Fibroblast of pulmonary artery (primary cell): ENCODE data around the gene NRG4.
A peak's percentile ranks its signal among the peaks of the same experiment; 100 is the strongest.
"Not testable (repeated sequence)": the region's sequence is repeated elsewhere in the genome, so short reads cannot be mapped to it uniquely, and the experiment has no call there.

Source experiments
- DNase-seq: peaks from one replicate; pipeline ENCODE4 v3.0.0-alpha.2; 2010; ENCODE audit warnings: low read depth
- H3K4me3 ChIP-seq: replicated peaks from 2 replicates; pipeline ENCODE4 v1.5.1; 2011; ENCODE audit warnings: low read depth, mild to moderate bottlenecking, control low read depth, low read length, moderate library complexity
- TF ChIP-seq, protein P1 (sequence below): IDR thresholded peaks from 2 replicates; pipeline ENCODE4 v1.5.1; 2011; ENCODE audit warnings: mild to moderate bottlenecking, control low read depth, low read length, inconsistent platforms; ENCODE audit errors: missing control alignments

The NRG4 gene

DNA sequence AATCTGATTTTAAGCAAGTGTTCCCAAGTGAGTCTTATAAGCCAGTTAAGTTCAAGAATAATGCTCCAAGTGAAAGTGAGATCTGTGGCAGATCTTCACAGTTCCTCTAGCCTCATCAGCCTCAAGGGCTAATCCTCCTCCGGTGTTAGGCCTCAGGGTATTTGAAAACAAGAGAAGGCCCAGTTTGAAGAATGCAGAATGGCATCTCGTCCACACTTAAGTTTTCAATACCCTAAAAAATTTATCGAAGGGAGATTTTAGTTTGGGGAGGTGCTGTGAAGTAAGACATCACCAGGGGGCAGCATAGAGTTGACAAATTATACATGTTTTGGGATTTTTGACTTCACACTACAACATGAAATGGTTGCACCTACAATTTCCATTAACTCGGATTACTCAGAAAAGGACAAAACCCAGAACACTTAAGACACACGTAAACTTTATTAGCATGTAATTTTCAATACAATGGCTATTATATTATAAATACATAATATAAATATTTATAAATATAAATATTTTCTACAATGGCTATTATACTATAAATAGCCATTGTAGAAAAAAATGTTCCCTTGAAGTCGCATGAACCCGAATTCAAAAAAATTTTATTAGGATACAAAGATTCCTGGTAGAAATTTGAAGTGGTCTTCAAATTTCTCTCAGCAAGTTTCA is 45.2 kb upstream of the NRG4 start:
- TF ChIP-seq, protein P1, sequence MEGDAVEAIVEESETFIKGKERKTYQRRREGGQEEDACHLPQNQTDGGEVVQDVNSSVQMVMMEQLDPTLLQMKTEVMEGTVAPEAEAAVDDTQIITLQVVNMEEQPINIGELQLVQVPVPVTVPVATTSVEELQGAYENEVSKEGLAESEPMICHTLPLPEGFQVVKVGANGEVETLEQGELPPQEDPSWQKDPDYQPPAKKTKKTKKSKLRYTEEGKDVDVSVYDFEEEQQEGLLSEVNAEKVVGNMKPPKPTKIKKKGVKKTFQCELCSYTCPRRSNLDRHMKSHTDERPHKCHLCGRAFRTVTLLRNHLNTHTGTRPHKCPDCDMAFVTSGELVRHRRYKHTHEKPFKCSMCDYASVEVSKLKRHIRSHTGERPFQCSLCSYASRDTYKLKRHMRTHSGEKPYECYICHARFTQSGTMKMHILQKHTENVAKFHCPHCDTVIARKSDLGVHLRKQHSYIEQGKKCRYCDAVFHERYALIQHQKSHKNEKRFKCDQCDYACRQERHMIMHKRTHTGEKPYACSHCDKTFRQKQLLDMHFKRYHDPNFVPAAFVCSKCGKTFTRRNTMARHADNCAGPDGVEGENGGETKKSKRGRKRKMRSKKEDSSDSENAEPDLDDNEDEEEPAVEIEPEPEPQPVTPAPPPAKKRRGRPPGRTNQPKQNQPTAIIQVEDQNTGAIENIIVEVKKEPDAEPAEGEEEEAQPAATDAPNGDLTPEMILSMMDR = peak; percentile 83
- DNase-seq = peak; percentile 61
- no peak overlapping the region for H3K4me3 ChIP-seq

- H3K4me3 ChIP-seq = no peak overlapping the region
- DNase-seq = no peak
These were observed 44.7 kb upstream of the NRG4 start for GRCh38 chr15:76056931-76057330.

DNA sequence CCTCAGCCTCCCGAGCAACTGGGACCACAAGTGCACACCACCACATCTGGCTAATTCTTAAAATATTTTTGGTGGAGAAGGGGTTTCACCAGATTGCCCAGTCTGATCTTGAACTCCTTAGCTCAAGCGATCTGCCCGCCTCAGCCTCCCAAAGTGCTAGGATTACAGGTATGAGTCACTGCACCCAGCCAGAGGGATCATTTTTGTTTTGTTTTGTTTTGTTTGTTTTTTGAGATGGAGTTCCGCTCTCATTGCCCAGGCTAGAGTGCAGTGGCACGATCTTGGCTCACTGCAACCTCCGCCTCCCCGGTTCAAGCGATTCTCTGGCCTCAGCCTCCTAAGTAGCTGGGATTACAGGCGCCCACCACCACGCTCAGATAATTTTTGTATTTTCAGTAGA is 42.0 kb upstream of the NRG4 start:
- not testable (repeated sequence) for H3K4me3 ChIP-seq, DNase-seq

More at GRCh38 chr15:76056931-76057330, 44.7 kb upstream of the NRG4 start:
- TF ChIP-seq, protein P1 = no peak

GRCh38 chr15:76038512-76038911 is 26.3 kb upstream of the NRG4 start:
- TF ChIP-seq, protein P1 = no peak
- H3K4me3 ChIP-seq = no peak overlapping the region
- no peak for DNase-seq

- DNase-seq = no peak
- TF ChIP-seq, protein P1 = no peak
These were observed 23.4 kb upstream of the NRG4 start for GRCh38 chr15:76035593-76035992.

GRCh38 chr15:76034111-76034510 is 21.9 kb upstream of the NRG4 start:
- TF ChIP-seq, protein P1 = no peak
- no peak overlapping the region for H3K4me3 ChIP-seq
- no peak for DNase-seq

More at GRCh38 chr15:76035593-76035992, 23.4 kb upstream of the NRG4 start:
- no peak overlapping the region for H3K4me3 ChIP-seq

GRCh38 chr15:76033438-76033837 is 21.2 kb upstream of the NRG4 start:
- TF ChIP-seq, protein P1 = no peak

More at GRCh38 chr15:76033438-76033837, 21.2 kb upstream of the NRG4 start:
- no peak for DNase-seq
- no peak overlapping the region for H3K4me3 ChIP-seq
